Measurements from ENCODE around the gene GALC. TPM values are rescaled to one million over a fixed set of nuclear protein-coding genes. Genes with fewer than 3 reads are reported as not detected.

The GALC gene
- total RNA-seq, 2 donors from 2014 or later = 22.9 to 24.0 TPM

GRCh38 chr14:88016768-88017167 lies 23.8 kb upstream of the GALC start:
- ATAC-seq (ENCODE audit: insufficient number of reproducible peaks, low FRiP score, low read depth) = no peak
- Histone ChIP-seq H3K27me3 (replicated peaks; ENCODE audit: insufficient read depth) (no peaks in the 10 kb centered on the region), H3K4me3 (no peak overlapping the region), H3K36me3 (no peaks in the 10 kb centered on the region), H3K27ac (no peak overlapping the region), H3K9me3 (no peaks in the 10 kb centered on the region), H3K4me1 (ENCODE audit: control insufficient read depth in 1 of 2, low read depth in 2 of 2) (no peaks in the 10 kb centered on the region)
- TF ChIP-seq CTCF (IDR thresholded peaks at IDR 0.05) = no peak
- DNase-seq (ENCODE audit: low spot score) = no peak

- Histone ChIP-seq H3K4me1 (ENCODE audit: control insufficient read depth in 1 of 2, low read depth in 2 of 2) (no peaks in the 10 kb centered on the region), H3K36me3 (no peaks in the 10 kb centered on the region), H3K27ac (no peak overlapping the region), H3K27me3 (replicated peaks; ENCODE audit: insufficient read depth) (no peaks in the 10 kb centered on the region), H3K4me3 (no peak overlapping the region), H3K9me3 (no peaks in the 10 kb centered on the region)
- DNase-seq (ENCODE audit: low spot score) = no peak
- TF ChIP-seq CTCF (IDR thresholded peaks at IDR 0.05) = peak; percentile 89
- peak; percentile 98 for ATAC-seq (ENCODE audit: insufficient number of reproducible peaks, low FRiP score, low read depth)
Observed at GRCh38 chr14:88013750-88014349, 20.9 kb upstream of the GALC start.

- Histone ChIP-seq H3K4me3 (no peak overlapping the region), H3K27ac (no peak overlapping the region), H3K27me3 (replicated peaks; ENCODE audit: insufficient read depth) (no peaks in the 10 kb centered on the region), H3K4me1 (ENCODE audit: control insufficient read depth in 1 of 2, low read depth in 2 of 2) (no peaks in the 10 kb centered on the region), H3K36me3 (no peaks in the 10 kb centered on the region), H3K9me3 (no peaks in the 10 kb centered on the region)
- no peak for TF ChIP-seq CTCF (IDR thresholded peaks at IDR 0.05)
- DNase-seq (ENCODE audit: low spot score) (no peak), ATAC-seq (ENCODE audit: insufficient number of reproducible peaks, low FRiP score, low read depth) (no peak)
Observed at GRCh38 chr14:88012495-88012894, 19.5 kb upstream of the GALC start.

- DNase-seq (ENCODE audit: low spot score) = no peak
- Histone ChIP-seq H3K27ac (no peak overlapping the region), H3K4me3 (no peak overlapping the region), H3K27me3 (replicated peaks; ENCODE audit: insufficient read depth) (no peaks in the 10 kb centered on the region), H3K4me1 (ENCODE audit: control insufficient read depth in 1 of 2, low read depth in 2 of 2) (no peaks in the 10 kb centered on the region), H3K9me3 (no peaks in the 10 kb centered on the region), H3K36me3 (no peaks in the 10 kb centered on the region)
- TF ChIP-seq CTCF (IDR thresholded peaks at IDR 0.05) = no peak
- ATAC-seq (ENCODE audit: insufficient number of reproducible peaks, low FRiP score, low read depth) = no peak
Observed at GRCh38 chr14:88010331-88010730, 17.3 kb upstream of the GALC start.

GRCh38 chr14:88009486-88009885 lies 16.5 kb upstream of the GALC start:
- DNase-seq (ENCODE audit: low spot score) (no peak), ATAC-seq (ENCODE audit: insufficient number of reproducible peaks, low FRiP score, low read depth) (no peak)
- H3K36me3 ChIP-seq = no peaks in the 10 kb centered on the region
- no peaks in the 10 kb centered on the region for H3K27me3 ChIP-seq (replicated peaks; ENCODE audit: insufficient read depth)
- no peak for TF ChIP-seq CTCF (IDR thresholded peaks at IDR 0.05)
- H3K9me3 ChIP-seq = no peaks in the 10 kb centered on the region
- no peak overlapping the region for H3K4me3 ChIP-seq
- no peak overlapping the region for H3K27ac ChIP-seq
- H3K4me1 ChIP-seq (ENCODE audit: control insufficient read depth in 1 of 2, low read depth in 2 of 2) = no peaks in the 10 kb centered on the region

Data from thoracic aorta (tissue), 2 donors.